Progenitor cell of endocrine pancreas (in vitro differentiated cells): ENCODE data around the gene TRHDE. TPM values are rescaled to one million over a fixed set of nuclear protein-coding genes. Genes with fewer than 3 reads are reported as not detected.

ENCODE experiments used
- DNase-seq: peaks from one replicate; pipeline ENCODE4 v3.0.0; 2021; ENCODE audit warnings: low spot score; ENCODE audit not compliant: unreplicated experiment
- H3K27ac Mint-ChIP-seq: 2 replicates; pipeline ENCODE4 v1.8.0; 2021; ENCODE audit warnings: mild to moderate bottlenecking, moderate library complexity, mixed read lengths
- H3K27me3 Mint-ChIP-seq: 2 replicates; pipeline ENCODE4 v1.8.0; 2021; ENCODE audit warnings: mixed read lengths
- H3K36me3 Mint-ChIP-seq: 2 replicates; pipeline ENCODE4 v1.8.0; 2022; ENCODE audit warnings: mixed read lengths; ENCODE audit not compliant: insufficient read depth
- H3K4me1 Mint-ChIP-seq: 2 replicates; pipeline ENCODE4 v1.8.0; 2021; ENCODE audit warnings: low read depth, mixed read lengths
- H3K4me3 Mint-ChIP-seq: 2 replicates; pipeline ENCODE4 v1.8.0; 2021; ENCODE audit warnings: low read depth, mild to moderate bottlenecking, moderate library complexity, mixed read lengths
- H3K9me3 Mint-ChIP-seq: 2 replicates; pipeline ENCODE4 v1.8.0; 2021; ENCODE audit warnings: low read depth, mixed read lengths
- CTCF ChIP-seq: fragments of 200-600 bp; sonication (generic); IDR thresholded peaks from one replicate; pipeline ENCODE4 v1.5.0; 2021; ENCODE audit warnings: antibody characterized with exemption, mild to moderate bottlenecking; ENCODE audit not compliant: unreplicated experiment
- total RNA-seq: library from RNA; stranded (reverse); gene quantifications from 2 replicates; pipeline ENCODE4 v1.2.1, GENCODE V29; 2021

Gene TRHDE
- total RNA-seq, 1 donor from 2014 or later: 2.7 TPM

- no peaks in the 10 kb centered on the region for H3K9me3 Mint-ChIP-seq
- H3K36me3 Mint-ChIP-seq: no peaks in the 10 kb centered on the region
- H3K27ac Mint-ChIP-seq: no peak overlapping the region
- peaks cover 12% of the 10 kb centered on the region for H3K4me1 Mint-ChIP-seq
- H3K27me3 Mint-ChIP-seq: no peaks in the 10 kb centered on the region
- DNase-seq: no peak
- TF ChIP-seq CTCF: no peak
- H3K4me3 Mint-ChIP-seq: no peak overlapping the region
Observed at GRCh38 chr12:72304751-72305150, 32.6 kb downstream of the TRHDE start.

GRCh38 chr12:72307229-72307628, 35.1 kb downstream of the TRHDE start:
- Mint-ChIP-seq H3K27ac (no peak overlapping the region), H3K4me3 (no peak overlapping the region), H3K9me3 (no peaks in the 10 kb centered on the region), H3K4me1 (peaks cover 12% of the 10 kb centered on the region), H3K27me3 (no peaks in the 10 kb centered on the region), H3K36me3 (no peaks in the 10 kb centered on the region)
- DNase-seq: no peak
- TF ChIP-seq CTCF: no peak

GRCh38 chr12:72311946-72312345, 39.8 kb downstream of the TRHDE start:
- DNase-seq: no peak

GRCh38 chr12:72313806-72314205, 41.6 kb downstream of the TRHDE start:
- no peak for TF ChIP-seq CTCF
- no peak overlapping the region for H3K27ac Mint-ChIP-seq
- no peaks in the 10 kb centered on the region for H3K9me3 Mint-ChIP-seq
- no peaks in the 10 kb centered on the region for H3K36me3 Mint-ChIP-seq
- peaks cover 6% of the 10 kb centered on the region for H3K4me1 Mint-ChIP-seq
- H3K4me3 Mint-ChIP-seq: no peak overlapping the region
- H3K27me3 Mint-ChIP-seq: no peaks in the 10 kb centered on the region
- no peak for DNase-seq

More at GRCh38 chr12:72311946-72312345, 39.8 kb downstream of the TRHDE start:
- Mint-ChIP-seq H3K9me3 (no peaks in the 10 kb centered on the region), H3K27me3 (no peaks in the 10 kb centered on the region), H3K27ac (no peak overlapping the region), H3K4me1 (peaks cover 13% of the 10 kb centered on the region), H3K4me3 (no peak overlapping the region), H3K36me3 (no peaks in the 10 kb centered on the region)
- TF ChIP-seq CTCF: no peak

- Mint-ChIP-seq H3K4me3 (no peak overlapping the region), H3K27me3 (no peaks in the 10 kb centered on the region), H3K9me3 (no peaks in the 10 kb centered on the region), H3K27ac (no peak overlapping the region), H3K4me1 (peaks cover 6% of the 10 kb centered on the region), H3K36me3 (no peaks in the 10 kb centered on the region)
- no peak for DNase-seq
- TF ChIP-seq CTCF: no peak
Observed at GRCh38 chr12:72315858-72316257, 43.7 kb downstream of the TRHDE start.

GRCh38 chr12:72318341-72318740, 46.2 kb downstream of the TRHDE start:
- Mint-ChIP-seq H3K9me3 (no peaks in the 10 kb centered on the region), H3K36me3 (no peaks in the 10 kb centered on the region), H3K4me3 (no peak overlapping the region), H3K27me3 (no peaks in the 10 kb centered on the region), H3K27ac (no peak overlapping the region), H3K4me1 (peaks cover 16% of the 10 kb centered on the region)
- no peak for TF ChIP-seq CTCF
- DNase-seq: no peak
